B cell (primary cell): ENCODE measurements around the gene TOR2A. TPM values are rescaled to one million over a fixed set of nuclear protein-coding genes. Genes with fewer than 3 reads are reported as not detected.

Experiments used
- ATAC-seq: fragments of 200-7000 bp; cut with Tn5 transposase; one replicate; pipeline ENCODE4 v1.10.0; 2021; ENCODE audit warnings: low read depth, mild to moderate bottlenecking, moderate number of reproducible peaks, moderate library complexity
- CTCF ChIA-PET: fragments of 350-600 bp; sonication (Branson Sonifier 250); formaldehyde crosslinking; loops from one replicate; lab custom pipeline; 2021; ENCODE audit warnings: antibody characterized with exemption, inconsistent platforms; lab: Charles Lee
- POLR2A ChIA-PET: fragments of 350-600 bp; sonication (Branson Sonifier 250); formaldehyde crosslinking; loops from one replicate; lab custom pipeline; 2021; ENCODE audit warnings: antibody characterized with exemption; lab: Charles Lee
- DNase-seq: peaks from one replicate; pipeline ENCODE4 v3.0.0; 2013
- H2AFZ ChIP-seq: 2 replicates; pipeline ENCODE4 v1.6.1; 2012; ENCODE audit warnings: mild to moderate bottlenecking, low read depth, low read length; ENCODE audit not compliant: insufficient read depth, poor library complexity, severe bottlenecking
- H3K27ac ChIP-seq, 2 donors: 1 replicate in 1 of 2; 2 replicates in 1 of 2; pipeline ENCODE4 v1.5.1; 2012 to 2013; ENCODE audit warnings: low read length in 2 of 2, mild to moderate bottlenecking in 2 of 2, moderate library complexity in 1 of 2
- H3K27me3 ChIP-seq, 4 experiments: fragments of 200-600 bp in 1 of 4; sonication (generic) in 1 of 4; replicated peaks in 1 of 4; 1 replicate in 2 of 4; 2 replicates in 2 of 4; pipeline versions ENCODE4 v1.6.1 to v1.7.0; 2013 to 2016; ENCODE audit warnings: low read length in 3 of 4, mild to moderate bottlenecking in 2 of 4, mixed read lengths in 1 of 4, moderate library complexity in 1 of 4; ENCODE audit not compliant: insufficient read depth in 4 of 4, control insufficient read depth in 3 of 4; ENCODE audit errors: control extremely low read depth in 1 of 4
- H3K36me3 ChIP-seq, 2 experiments: replicated peaks in 1 of 2; 1 replicate in 1 of 2; 2 replicates in 1 of 2; pipeline versions ENCODE4 v1.6.1 to v1.7.1; 2013; ENCODE audit warnings: low read length in 1 of 2; ENCODE audit not compliant: insufficient read depth in 2 of 2, control insufficient read depth in 1 of 2; ENCODE audit errors: control extremely low read depth in 1 of 2, extremely low read depth in 1 of 2
- H3K4me1 ChIP-seq, 2 donors: fragments of 200-600 bp in 1 of 2; sonication (generic) in 1 of 2; 1 replicate in 1 of 2; 2 replicates in 1 of 2; pipeline versions ENCODE4 v1.5.1 to v1.6.1; 2013 to 2017; ENCODE audit warnings: low read length in 2 of 2; ENCODE audit not compliant: control insufficient read depth in 2 of 2, insufficient read depth in 2 of 2
- H3K4me2 ChIP-seq: replicated peaks from 2 replicates; pipeline ENCODE3; 2012; ENCODE audit warnings: mild to moderate bottlenecking, low read depth, low read length; ENCODE audit not compliant: poor library complexity, severe bottlenecking
- H3K4me3 ChIP-seq, 5 experiments: fragments of 200-600 bp in 1 of 5; sonication (generic) in 1 of 5; 1 replicate in 3 of 5; 2 replicates in 2 of 5; pipeline versions ENCODE4 v1.5.1 to v1.7.0; 2011 to 2016; ENCODE audit warnings: low read length in 4 of 5, mild to moderate bottlenecking in 4 of 5, low read depth in 2 of 5, control low read depth in 1 of 5, moderate library complexity in 1 of 5; ENCODE audit not compliant: insufficient read depth in 1 of 5; ENCODE audit errors: control extremely low read depth in 1 of 5, extremely low read depth in 1 of 5
- H3K79me2 ChIP-seq: fragments of 200-600 bp; sonication (generic); one replicate; pipeline ENCODE4 v1.6.0; 2016; ENCODE audit warnings: low read length; ENCODE audit not compliant: control insufficient read depth, insufficient read depth
- H3K9ac ChIP-seq: fragments of 200-600 bp; sonication (generic); 2 replicates; pipeline ENCODE4 v1.6.1; 2017; ENCODE audit warnings: mild to moderate bottlenecking, low read length, moderate library complexity
- H3K9me3 ChIP-seq, 3 donors: one replicate each; pipeline versions ENCODE4 v1.6.1 to v1.7.1; 2013; ENCODE audit warnings: low read length in 2 of 3; ENCODE audit not compliant: control insufficient read depth in 2 of 3, insufficient read depth in 1 of 3; ENCODE audit errors: control extremely low read depth in 1 of 3
- H4K20me1 ChIP-seq: 2 replicates; pipeline ENCODE4 v1.6.0; 2012; ENCODE audit warnings: mild to moderate bottlenecking, low read length; ENCODE audit not compliant: insufficient read depth, control insufficient read depth, poor library complexity, severe bottlenecking
- H3K27ac Mint-ChIP-seq: one replicate; pipeline ENCODE4 v1.8.0; 2021; ENCODE audit warnings: mixed read lengths
- H3K27me3 Mint-ChIP-seq: one replicate; pipeline ENCODE4 v1.8.0; 2021; ENCODE audit warnings: mixed read lengths
- H3K4me1 Mint-ChIP-seq: one replicate; pipeline ENCODE4 v1.8.0; 2021; ENCODE audit warnings: mixed read lengths
- H3K4me3 Mint-ChIP-seq: one replicate; pipeline ENCODE4 v1.8.0; 2021; ENCODE audit warnings: mixed read lengths
- H3K9me3 Mint-ChIP-seq: one replicate; pipeline ENCODE4 v1.8.0; 2022; ENCODE audit warnings: mixed read lengths; ENCODE audit not compliant: insufficient read depth
- CTCF ChIP-seq: fragments of 200-600 bp; IDR thresholded peaks from one replicate; pipeline ENCODE4 v1.8.0; 2022; ENCODE audit warnings: antibody characterized with exemption, mild to moderate bottlenecking
- EZH2 ChIP-seq: IDR thresholded peaks from 2 replicates; pipeline ENCODE4 v1.6.1; 2012; ENCODE audit warnings: borderline replicate concordance, low read depth, mild to moderate bottlenecking, moderate library complexity, low read length; ENCODE audit not compliant: insufficient read depth, poor library complexity, severe bottlenecking
- WGBS: methylation state at CpG from one replicate; pipeline ENCODE4 v1.1.5; 2013; ENCODE audit warnings: missing lambda C conversion rate; ENCODE audit not compliant: insufficient coverage; 5-methylcytosine and 5-hydroxymethylcytosine counted together
- intact Hi-C: fragments of 100-400 bp; cut with micrococcal nuclease; formaldehyde crosslinking; loops from one replicate; pipeline ENCODE4 v1.10.0; 2022
- polyA plus RNA-seq: library from polyadenylated mRNA; depleted of rRNA; stranded (reverse); fragments of >200 nt; gene quantifications from 2 replicates; pipeline ENCODE4 v1.2.3, GENCODE V29; 2012
- total RNA-seq, 2 donors: library from RNA; stranded (reverse); fragments of 120-200 nt in 1 of 2; gene quantifications; 1 replicate in 1 of 2; 2 replicates in 1 of 2; pipeline versions ENCODE4 v1.2.3 to v1.2.4, GENCODE V29; 2013 to 2022

The TOR2A gene
- total and polyA plus RNA-seq, 2 donors (not counting 1 experiment from before 2014, with no cell fraction given), result 15.8 to 26.5 TPM

- Histone ChIP-seq H2AFZ (no peak overlapping the region), H3K27me3 (no peaks in the 10 kb centered on the region), H3K9ac (peak overlapping the region; percentile 76), H3K36me3 (peaks cover 0 to 26% of the 10 kb centered on the region in 2 experiments), H3K4me3 (peak overlapping the region; percentile 64 to 97 (median 83)), H3K4me2 (peak overlapping the region; percentile 93), H3K4me1 (peaks cover 33 to 79% of the 10 kb centered on the region in 2 donors), H3K9me3 (no peaks in the 10 kb centered on the region), H3K79me2 (peaks cover 80% of the 10 kb centered on the region), H3K27ac (peak overlapping the region; percentile 89 to 97), H4K20me1 (peaks cover 50% of the 10 kb centered on the region)
- peak overlapping the region; percentile 100 for H3K4me3 Mint-ChIP-seq
- 0% methylated on average over 12 of the region's 18 CpGs for WGBS
- intact Hi-C loops, result loop anchor here (10.0 kb wide), 2 partner anchors 163 to 347 kb away; partner anchors contain the start of genes PTGES2 and STXBP1
- DNase-seq (no peak), ATAC-seq (no peak)
- TF ChIP-seq EZH2 (no peak), CTCF (no peak)
- POLR2A ChIA-PET, result interaction anchor here (0.6 to 2.0 kb wide), 4 partner anchors 24 to 129 kb away, joined by 3 to 12 read pairs (median 6); partner anchors contain the start of gene TOR2A
- CTCF ChIA-PET, result interaction anchor here (0.7 to 3.4 kb wide), 5 partner anchors 12 to 257 kb away, joined by 3 to 24 read pairs (median 3); no protein-coding TSS in a partner anchor
- no peaks in the 10 kb centered on the region for H3K9me3 Mint-ChIP-seq
- peaks cover 59% of the 10 kb centered on the region for H3K4me1 Mint-ChIP-seq
- H3K27ac Mint-ChIP-seq, result peak overlapping the region; percentile 97
- H3K27me3 Mint-ChIP-seq, result no peaks in the 10 kb centered on the region
These were observed 42.4 kb upstream of the TOR2A start for GRCh38 chr9:127777368-127777980.

GRCh38 chr9:127776924-127777289, 41.8 kb upstream of the TOR2A start:
- peaks cover 55% of the 10 kb centered on the region for H4K20me1 ChIP-seq
- peak overlapping the region; percentile 97 for H3K27ac Mint-ChIP-seq

More at GRCh38 chr9:127776924-127777289, 41.8 kb upstream of the TOR2A start:
- Mint-ChIP-seq H3K27me3 (no peaks in the 10 kb centered on the region), H3K4me1 (peaks cover 56% of the 10 kb centered on the region), H3K9me3 (no peaks in the 10 kb centered on the region), H3K4me3 (peak overlapping the region; percentile 100)
- TF ChIP-seq EZH2, result no peak
- TF ChIP-seq CTCF, result no peak
- ChIA-PET CTCF (interaction anchor here (1.4 to 2.1 kb wide), 3 partner anchors 16 to 93 kb away, joined by 3 to 12 read pairs (median 10); partner anchors contain the start of gene TOR2A), POLR2A (interaction anchor here (0.8 to 2.7 kb wide), 3 partner anchors 8 to 93 kb away, joined by 3 to 16 read pairs (median 9); partner anchors contain the start of genes CDK9 and TOR2A)
- no peak for ATAC-seq
- H3K4me3 ChIP-seq, result peak overlapping the region; percentile 64 to 91 (median 83)
- WGBS, result 0% methylated on average over 3 of the region's 5 CpGs
- no peak overlapping the region for H2AFZ ChIP-seq
- no peaks in the 10 kb centered on the region for H3K27me3 ChIP-seq
- peaks cover 32 to 77% of the 10 kb centered on the region in 2 donors for H3K4me1 ChIP-seq
- H3K79me2 ChIP-seq, result peaks cover 83% of the 10 kb centered on the region
- intact Hi-C loops, result loop anchor here (1.0 to 10.0 kb wide), 3 partner anchors 8 to 348 kb away; partner anchors contain the start of genes PTGES2 and STXBP1
- peaks cover 0 to 31% of the 10 kb centered on the region in 2 experiments for H3K36me3 ChIP-seq
- H3K9me3 ChIP-seq, result no peaks in the 10 kb centered on the region
- peak overlapping the region; percentile 55 to 97 for H3K27ac ChIP-seq
- H3K4me2 ChIP-seq, result peak overlapping the region; percentile 93
- peak overlapping the region; percentile 76 for H3K9ac ChIP-seq
- DNase-seq, result no peak
